Osteocyte (in vitro differentiated cells): Measurements from ENCODE around the gene PROK1. TPM values are rescaled to one million over a fixed set of nuclear protein-coding genes. Genes with fewer than 3 reads are reported as not detected.
"Not testable (repeated sequence)": the region's sequence is repeated elsewhere in the genome, so short reads cannot be mapped to it uniquely, and the experiment has no call there.

Experiments used
- DNase-seq: peaks from one replicate; pipeline ENCODE4 v3.0.0; 2021; ENCODE audit warnings: mixed read lengths; ENCODE audit not compliant: unreplicated experiment; ENCODE audit errors: extremely low spot score
- H3K27ac Mint-ChIP-seq: one replicate; pipeline ENCODE4 v1.8.0; 2021; ENCODE audit warnings: mild to moderate bottlenecking, mixed read lengths; ENCODE audit not compliant: unreplicated experiment
- H3K27me3 Mint-ChIP-seq: one replicate; pipeline ENCODE4 v1.8.0; 2021; ENCODE audit warnings: mixed read lengths; ENCODE audit not compliant: unreplicated experiment
- H3K36me3 Mint-ChIP-seq: one replicate; pipeline ENCODE4 v1.8.0; 2021; ENCODE audit warnings: mixed read lengths; ENCODE audit not compliant: unreplicated experiment
- H3K4me1 Mint-ChIP-seq: one replicate; pipeline ENCODE4 v1.8.0; 2021; ENCODE audit warnings: mixed read lengths; ENCODE audit not compliant: unreplicated experiment
- H3K4me3 Mint-ChIP-seq: one replicate; pipeline ENCODE4 v1.8.0; 2021; ENCODE audit warnings: mild to moderate bottlenecking, moderate library complexity, mixed read lengths; ENCODE audit not compliant: unreplicated experiment
- H3K9me3 Mint-ChIP-seq: one replicate; pipeline ENCODE4 v1.8.0; 2021; ENCODE audit warnings: mixed read lengths; ENCODE audit not compliant: unreplicated experiment
- total RNA-seq: library from RNA; stranded (reverse); gene quantifications from 2 replicates; pipeline ENCODE4 v1.2.1, GENCODE V29; 2021
- TF ChIP-seq, protein P1 (sequence below): fragments of 200-600 bp; sonication (generic); IDR thresholded peaks from 2 replicates; pipeline ENCODE4 v1.5.0; 2021; ENCODE audit warnings: antibody characterized with exemption, mild to moderate bottlenecking, moderate library complexity

Gene PROK1
- total RNA-seq, 1 donor from 2014 or later, result not detected

DNA sequence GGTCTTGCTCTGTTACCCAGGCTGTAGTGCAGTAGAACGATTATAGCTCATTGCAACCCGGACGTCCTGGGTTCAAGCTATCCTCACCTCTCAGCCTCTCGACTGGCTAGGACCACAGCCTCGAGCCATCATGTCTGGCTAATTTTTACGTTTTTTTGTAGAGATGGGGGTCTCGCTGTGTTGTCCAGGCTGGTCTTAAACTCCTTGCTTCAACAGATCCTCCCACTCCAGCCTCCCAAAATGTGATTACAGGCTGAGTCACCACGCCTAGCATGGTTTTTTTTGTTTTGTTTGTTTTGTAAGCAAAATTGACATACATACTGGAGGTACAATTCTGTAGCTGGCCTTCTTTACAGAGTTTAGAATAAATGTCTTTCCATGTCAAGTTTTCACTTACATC is 42.5 kb upstream of the PROK1 start:
- Mint-ChIP-seq H3K4me1 (peaks cover 24% of the 10 kb centered on the region), H3K4me3 (peak overlapping the region; percentile 99), H3K27ac (peak overlapping the region; percentile 99), H3K9me3 (no peaks in the 10 kb centered on the region), H3K36me3 (peaks cover 10% of the 10 kb centered on the region), H3K27me3 (no peaks in the 10 kb centered on the region)
- TF ChIP-seq, protein P1, sequence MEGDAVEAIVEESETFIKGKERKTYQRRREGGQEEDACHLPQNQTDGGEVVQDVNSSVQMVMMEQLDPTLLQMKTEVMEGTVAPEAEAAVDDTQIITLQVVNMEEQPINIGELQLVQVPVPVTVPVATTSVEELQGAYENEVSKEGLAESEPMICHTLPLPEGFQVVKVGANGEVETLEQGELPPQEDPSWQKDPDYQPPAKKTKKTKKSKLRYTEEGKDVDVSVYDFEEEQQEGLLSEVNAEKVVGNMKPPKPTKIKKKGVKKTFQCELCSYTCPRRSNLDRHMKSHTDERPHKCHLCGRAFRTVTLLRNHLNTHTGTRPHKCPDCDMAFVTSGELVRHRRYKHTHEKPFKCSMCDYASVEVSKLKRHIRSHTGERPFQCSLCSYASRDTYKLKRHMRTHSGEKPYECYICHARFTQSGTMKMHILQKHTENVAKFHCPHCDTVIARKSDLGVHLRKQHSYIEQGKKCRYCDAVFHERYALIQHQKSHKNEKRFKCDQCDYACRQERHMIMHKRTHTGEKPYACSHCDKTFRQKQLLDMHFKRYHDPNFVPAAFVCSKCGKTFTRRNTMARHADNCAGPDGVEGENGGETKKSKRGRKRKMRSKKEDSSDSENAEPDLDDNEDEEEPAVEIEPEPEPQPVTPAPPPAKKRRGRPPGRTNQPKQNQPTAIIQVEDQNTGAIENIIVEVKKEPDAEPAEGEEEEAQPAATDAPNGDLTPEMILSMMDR, result no peak
- no peak for DNase-seq

GRCh38 chr1:110409316-110409715 is 41.6 kb upstream of the PROK1 start:
- Mint-ChIP-seq H3K27me3 (no peaks in the 10 kb centered on the region), H3K27ac (no peak overlapping the region), H3K9me3 (no peaks in the 10 kb centered on the region), H3K36me3 (peaks cover 3% of the 10 kb centered on the region), H3K4me1 (peaks cover 24% of the 10 kb centered on the region), H3K4me3 (peak overlapping the region; percentile 50)
- DNase-seq, result no peak
- TF ChIP-seq, protein P1, result no peak

DNA sequence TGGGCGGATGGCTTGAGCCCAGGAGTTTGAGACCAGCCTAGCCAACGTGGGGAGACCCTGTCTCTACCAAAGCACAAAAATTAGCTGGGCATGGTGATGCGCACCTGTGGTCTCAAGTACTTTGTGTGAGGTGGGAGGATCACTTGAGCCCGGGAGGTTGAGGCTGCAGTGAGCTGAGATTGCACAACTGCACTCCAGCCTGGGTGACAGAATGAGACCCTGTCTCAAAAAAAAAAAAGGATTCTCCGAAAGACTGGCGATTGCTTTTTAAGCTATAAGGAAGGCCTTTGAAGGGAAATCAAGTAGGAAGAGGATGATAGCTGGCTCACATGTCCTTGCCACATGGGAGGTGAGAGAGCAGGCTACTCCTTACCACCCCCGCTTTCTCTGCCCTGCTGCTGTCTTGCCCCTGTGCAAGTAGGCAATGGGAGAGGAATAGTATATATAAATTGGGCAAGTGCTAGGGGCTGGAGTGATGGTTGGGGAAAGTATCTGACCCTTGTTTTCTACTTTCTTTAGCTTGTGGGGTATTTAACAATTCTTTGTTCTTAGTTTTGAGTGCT is 39.7 kb upstream of the PROK1 start:
- H3K4me1 Mint-ChIP-seq, result peaks cover 20% of the 10 kb centered on the region
- peaks cover 5% of the 10 kb centered on the region for H3K27me3 Mint-ChIP-seq
- TF ChIP-seq, protein P1, result no peak
- no peak overlapping the region for H3K4me3 Mint-ChIP-seq
- DNase-seq, result no peak
- no peak overlapping the region for H3K27ac Mint-ChIP-seq
- H3K36me3 Mint-ChIP-seq, result peaks cover 2% of the 10 kb centered on the region
- H3K9me3 Mint-ChIP-seq, result no peaks in the 10 kb centered on the region

DNA sequence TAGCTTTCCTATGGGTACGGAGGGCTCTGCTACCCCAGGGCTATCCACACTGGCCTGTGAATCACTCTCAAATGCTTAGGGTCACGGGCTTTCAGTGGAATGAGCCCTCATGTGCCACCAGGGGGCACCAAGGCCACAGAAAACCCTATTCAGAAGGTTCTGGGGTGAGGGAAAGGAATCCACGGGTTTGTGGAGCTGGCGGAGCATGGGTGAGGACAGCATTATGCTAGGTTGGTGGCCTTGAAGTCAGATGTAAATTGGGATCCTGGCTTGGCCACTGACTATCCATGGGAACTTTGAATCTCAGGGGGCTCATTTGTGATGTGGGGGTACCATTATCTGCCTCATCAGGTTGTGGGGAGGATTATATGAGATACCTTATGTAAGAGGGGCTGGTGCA is 38.4 kb upstream of the PROK1 start:
- Mint-ChIP-seq H3K9me3 (no peaks in the 10 kb centered on the region), H3K27me3 (peaks cover 6% of the 10 kb centered on the region), H3K27ac (no peak overlapping the region), H3K36me3 (no peaks in the 10 kb centered on the region), H3K4me1 (peaks cover 13% of the 10 kb centered on the region), H3K4me3 (no peak overlapping the region)
- TF ChIP-seq, protein P1, result peak; percentile 61
- no peak for DNase-seq

DNA sequence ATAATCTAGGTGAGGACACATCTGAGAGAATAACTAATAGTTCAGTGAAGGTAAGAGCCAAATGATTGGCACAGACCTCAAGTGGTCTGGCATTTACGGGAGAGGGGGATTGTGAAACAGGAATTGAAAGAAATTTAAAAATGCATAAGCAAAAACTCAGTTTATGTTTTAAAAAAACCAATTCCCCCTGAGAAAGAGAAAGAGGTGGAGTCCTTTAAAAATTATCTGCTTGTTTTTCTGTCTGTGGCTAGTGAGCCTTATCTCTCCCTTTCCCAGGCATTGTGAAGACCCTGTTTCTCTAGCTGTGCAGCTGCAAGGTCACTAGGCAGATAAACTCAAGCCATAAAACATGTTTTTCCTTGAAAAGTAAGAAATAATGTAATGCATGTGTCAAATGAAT is 37.9 kb upstream of the PROK1 start:
- H3K9me3 Mint-ChIP-seq, H3K36me3 Mint-ChIP-seq, H3K4me3 Mint-ChIP-seq, DNase-seq, H3K4me1 Mint-ChIP-seq, H3K27me3 Mint-ChIP-seq, H3K27ac Mint-ChIP-seq: not testable (repeated sequence)

DNA sequence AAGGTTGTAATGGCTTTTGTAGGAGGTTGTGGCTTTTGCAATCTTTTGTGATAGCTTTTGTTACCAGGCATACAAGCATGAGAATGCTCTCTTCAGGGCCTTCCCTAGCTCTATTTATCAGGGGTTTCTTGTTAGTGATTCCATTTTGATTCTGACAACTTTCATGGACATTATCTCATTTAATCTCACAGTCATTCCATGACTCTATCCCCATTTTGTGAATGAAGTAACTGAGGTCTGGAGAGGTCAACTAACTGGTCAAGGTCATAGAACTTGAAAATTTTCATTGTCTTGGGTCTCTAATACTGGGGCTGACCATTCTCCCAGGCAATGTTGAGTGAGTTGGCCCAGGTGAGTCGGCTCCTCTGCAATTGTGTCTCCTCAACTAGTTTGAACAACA is 32.2 kb upstream of the PROK1 start:
- H3K27me3 Mint-ChIP-seq, result peaks cover 35% of the 10 kb centered on the region
- no peaks in the 10 kb centered on the region for H3K36me3 Mint-ChIP-seq
- TF ChIP-seq, protein P1, result no peak
- H3K4me3 Mint-ChIP-seq, result no peak overlapping the region
- no peak for DNase-seq
- no peaks in the 10 kb centered on the region for H3K9me3 Mint-ChIP-seq
- peaks cover 2% of the 10 kb centered on the region for H3K4me1 Mint-ChIP-seq
- no peak overlapping the region for H3K27ac Mint-ChIP-seq
